Measurements from ENCODE around the gene PDE4D.
"Not testable (repeated sequence)": the region's sequence is repeated elsewhere in the genome, so short reads cannot be mapped to it uniquely, and the experiment has no call there.

The PDE4D gene

GRCh38 chr5:59575648-59576445, 317.7 kb downstream of the PDE4D start:
- no peak for DNase-seq

- not testable (repeated sequence) for DNase-seq
Measured at GRCh38 chr5:59573509-59573908, 320.0 kb downstream of the PDE4D start.

GRCh38 chr5:59571067-59571466, 322.5 kb downstream of the PDE4D start:
- no peak for DNase-seq

GRCh38 chr5:59569608-59570334, 323.8 kb downstream of the PDE4D start:
- no peak for DNase-seq

- DNase-seq, result no peak
Measured at GRCh38 chr5:59569158-59569557, 324.4 kb downstream of the PDE4D start.

- DNase-seq, result no peak
Measured at GRCh38 chr5:59568161-59568560, 325.4 kb downstream of the PDE4D start.

GRCh38 chr5:59565551-59565950, 328.0 kb downstream of the PDE4D start:
- DNase-seq, result no peak

- DNase-seq, result no peak
Measured at GRCh38 chr5:59564895-59565294, 328.6 kb downstream of the PDE4D start.

- DNase-seq, result no peak
Measured at GRCh38 chr5:59562756-59563389, 330.7 kb downstream of the PDE4D start.

- peak; percentile 21 for DNase-seq
Measured at GRCh38 chr5:59560553-59560952, 333.0 kb downstream of the PDE4D start.

- DNase-seq, result no peak
Measured at GRCh38 chr5:59559847-59560246, 333.7 kb downstream of the PDE4D start.

- no peak for DNase-seq
Measured at GRCh38 chr5:59559323-59559722, 334.2 kb downstream of the PDE4D start.

- no peak for DNase-seq
Measured at GRCh38 chr5:59558501-59558900, 335.0 kb downstream of the PDE4D start.

- no peak for DNase-seq
Measured at GRCh38 chr5:59557572-59557971, 336.0 kb downstream of the PDE4D start.

GRCh38 chr5:59555596-59555995, 337.9 kb downstream of the PDE4D start:
- DNase-seq, result no peak

GRCh38 chr5:59554501-59554900, 339.0 kb downstream of the PDE4D start:
- DNase-seq, result no peak

- no peak for DNase-seq
Measured at GRCh38 chr5:59553992-59554391, 339.5 kb downstream of the PDE4D start.

GRCh38 chr5:59548807-59549357, 344.6 kb downstream of the PDE4D start:
- peak; percentile 76 for DNase-seq

GRCh38 chr5:59547731-59548130, 345.8 kb downstream of the PDE4D start:
- no peak for DNase-seq

- DNase-seq, result no peak
Measured at GRCh38 chr5:59544573-59544972, 349.0 kb downstream of the PDE4D start.

GRCh38 chr5:59543821-59544442, 349.6 kb downstream of the PDE4D start:
- DNase-seq, result peak; percentile 44

GRCh38 chr5:59542851-59543820, 350.4 kb downstream of the PDE4D start:
- DNase-seq, result peak; percentile 20
